GM10266 (cell line): ENCODE results near the gene PRKCSH.
A peak's percentile ranks its signal among the peaks of the same experiment; 100 is the strongest.

Source experiments
- DNase-seq: peaks from one replicate; pipeline ENCODE4 v3.0.0; 2012; ENCODE audit errors: extremely low spot score
- TF ChIP-seq, protein P1 (sequence below): IDR thresholded peaks from 2 replicates; pipeline ENCODE4 v1.5.1; 2012; ENCODE audit warnings: mild to moderate bottlenecking, low read depth; ENCODE audit not compliant: control insufficient read depth, insufficient read depth; ENCODE audit errors: missing control alignments

The PRKCSH gene

DNA sequence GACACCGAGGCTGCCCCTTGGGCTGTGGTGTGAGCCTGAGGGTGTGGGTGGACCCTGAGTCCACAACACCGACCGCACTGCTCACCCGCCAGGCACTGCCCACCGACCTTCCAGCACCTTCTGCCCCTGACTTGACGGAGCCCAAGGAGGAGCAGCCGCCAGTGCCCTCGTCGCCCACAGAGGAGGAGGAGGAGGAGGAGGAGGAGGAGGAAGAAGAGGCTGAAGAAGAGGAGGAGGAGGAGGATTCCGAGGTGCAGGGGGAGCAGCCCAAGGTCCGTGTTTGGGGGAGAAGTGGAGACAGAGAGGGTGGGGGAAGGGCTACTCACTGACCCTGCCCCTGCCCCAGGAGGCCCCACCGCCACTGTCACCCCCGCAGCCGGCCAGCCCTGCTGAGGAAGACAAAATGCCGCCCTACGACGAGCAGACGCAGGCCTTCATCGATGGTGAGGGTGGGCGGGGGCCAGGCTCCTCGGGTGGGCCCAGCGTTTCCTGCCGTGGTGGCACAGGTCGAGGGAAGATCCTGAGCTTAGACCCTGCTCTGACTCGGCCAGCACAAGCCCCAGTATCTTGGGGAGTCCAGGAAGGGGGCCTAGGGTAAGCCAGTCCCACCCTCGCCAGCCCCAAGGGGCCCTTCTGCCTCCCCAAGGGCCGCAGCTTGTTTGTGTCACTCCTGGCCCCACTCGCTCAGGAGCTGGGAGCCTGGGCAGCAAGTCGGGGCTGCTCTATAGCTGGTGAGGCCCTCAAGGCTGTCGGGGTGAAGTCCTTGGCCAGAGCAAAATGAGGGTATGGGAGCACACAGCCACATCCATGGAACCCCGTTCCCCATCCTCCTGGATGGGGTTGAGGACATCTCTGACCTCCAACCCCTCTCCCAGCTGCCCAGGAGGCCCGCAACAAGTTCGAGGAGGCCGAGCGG is 12.2 kb downstream of the PRKCSH start:
- TF ChIP-seq, protein P1, sequence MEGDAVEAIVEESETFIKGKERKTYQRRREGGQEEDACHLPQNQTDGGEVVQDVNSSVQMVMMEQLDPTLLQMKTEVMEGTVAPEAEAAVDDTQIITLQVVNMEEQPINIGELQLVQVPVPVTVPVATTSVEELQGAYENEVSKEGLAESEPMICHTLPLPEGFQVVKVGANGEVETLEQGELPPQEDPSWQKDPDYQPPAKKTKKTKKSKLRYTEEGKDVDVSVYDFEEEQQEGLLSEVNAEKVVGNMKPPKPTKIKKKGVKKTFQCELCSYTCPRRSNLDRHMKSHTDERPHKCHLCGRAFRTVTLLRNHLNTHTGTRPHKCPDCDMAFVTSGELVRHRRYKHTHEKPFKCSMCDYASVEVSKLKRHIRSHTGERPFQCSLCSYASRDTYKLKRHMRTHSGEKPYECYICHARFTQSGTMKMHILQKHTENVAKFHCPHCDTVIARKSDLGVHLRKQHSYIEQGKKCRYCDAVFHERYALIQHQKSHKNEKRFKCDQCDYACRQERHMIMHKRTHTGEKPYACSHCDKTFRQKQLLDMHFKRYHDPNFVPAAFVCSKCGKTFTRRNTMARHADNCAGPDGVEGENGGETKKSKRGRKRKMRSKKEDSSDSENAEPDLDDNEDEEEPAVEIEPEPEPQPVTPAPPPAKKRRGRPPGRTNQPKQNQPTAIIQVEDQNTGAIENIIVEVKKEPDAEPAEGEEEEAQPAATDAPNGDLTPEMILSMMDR, result no peak
- no peak for DNase-seq

DNA sequence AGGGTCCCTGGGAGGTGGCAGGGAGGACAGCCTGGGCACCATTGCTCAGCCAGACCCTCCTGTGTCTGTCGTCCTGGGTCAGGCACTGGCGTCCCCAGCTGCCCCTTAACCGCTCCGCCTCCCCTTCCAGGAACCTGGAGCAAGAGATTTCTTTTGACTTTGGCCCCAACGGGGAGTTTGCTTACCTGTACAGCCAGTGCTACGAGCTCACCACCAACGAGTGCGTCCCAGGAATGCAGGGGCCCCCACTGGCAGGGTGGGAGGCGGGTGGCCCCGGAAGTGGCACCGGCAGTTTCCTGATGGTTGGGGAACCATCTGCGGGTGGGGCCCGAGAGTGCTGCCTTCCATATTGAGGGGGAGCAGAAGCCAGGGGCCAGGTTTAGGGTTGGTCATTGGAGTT is 13.0 kb downstream of the PRKCSH start:
- TF ChIP-seq, protein P1, result no peak
- DNase-seq, result no peak

DNA sequence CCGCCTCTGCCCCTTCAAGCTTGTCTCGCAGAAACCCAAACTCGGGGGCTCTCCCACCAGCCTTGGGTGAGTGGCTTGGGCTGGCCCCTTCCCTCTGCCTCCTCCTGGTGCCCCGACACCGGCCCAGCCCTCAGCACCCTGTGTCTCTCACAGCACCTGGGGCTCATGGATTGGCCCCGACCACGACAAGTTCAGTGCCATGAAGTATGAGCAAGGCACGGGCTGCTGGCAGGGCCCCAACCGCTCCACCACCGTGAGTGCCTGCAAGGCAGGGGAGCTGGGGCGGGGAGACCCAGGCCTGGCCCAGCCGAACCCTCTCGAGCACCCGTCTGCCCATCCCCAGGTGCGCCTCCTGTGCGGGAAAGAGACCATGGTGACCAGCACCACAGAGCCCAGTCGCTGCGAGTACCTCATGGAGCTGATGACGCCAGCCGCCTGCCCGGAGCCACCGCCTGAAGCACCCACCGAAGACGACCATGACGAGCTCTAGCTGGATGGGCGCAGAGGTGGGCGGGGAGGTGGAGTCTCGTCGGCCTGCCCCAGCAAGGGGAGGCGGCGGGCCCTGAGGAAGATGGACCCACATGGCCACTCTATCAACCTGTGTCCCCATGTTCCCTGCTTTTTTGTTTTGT is 13.6 kb downstream of the PRKCSH start:
- no peak for DNase-seq
- TF ChIP-seq, protein P1, result no peak

DNA sequence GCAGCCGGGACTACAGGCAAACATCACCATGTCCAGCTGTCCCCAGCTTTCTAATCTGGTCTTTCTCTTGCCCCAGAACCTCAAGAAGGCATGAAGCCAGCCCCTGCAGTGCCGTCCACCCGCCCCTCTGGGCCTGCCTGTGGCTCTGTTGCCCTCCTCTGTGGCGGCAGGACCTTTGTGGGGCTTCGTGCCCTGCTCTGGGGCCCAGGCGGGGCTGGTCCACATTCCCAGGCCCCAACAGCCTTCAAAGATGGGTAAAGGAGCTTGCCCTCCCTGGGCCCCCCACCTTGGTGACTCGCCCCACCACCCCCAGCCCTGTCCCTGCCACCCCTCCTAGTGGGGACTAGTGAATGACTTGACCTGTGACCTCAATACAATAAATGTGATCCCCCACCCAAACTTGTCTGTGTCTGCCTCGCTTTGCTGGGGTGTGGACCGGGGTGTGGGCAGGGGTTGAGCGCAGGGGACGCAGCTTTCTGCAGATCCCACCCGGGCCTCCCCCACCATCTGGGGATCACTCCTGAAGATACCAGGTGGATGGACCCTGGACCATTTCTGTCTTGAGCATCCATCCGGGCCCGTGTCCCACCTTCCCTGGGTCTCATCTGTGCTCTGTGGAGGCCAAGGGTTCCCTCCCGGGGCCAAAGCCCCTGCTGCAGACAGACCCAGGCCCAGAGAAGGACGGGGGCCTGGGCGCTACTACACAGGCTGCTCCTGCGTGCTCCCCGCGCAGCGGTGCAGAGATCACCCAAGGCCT is 15.3 kb downstream of the PRKCSH start:
- TF ChIP-seq, protein P1, result no peak
- DNase-seq, result peak; percentile 32

DNA sequence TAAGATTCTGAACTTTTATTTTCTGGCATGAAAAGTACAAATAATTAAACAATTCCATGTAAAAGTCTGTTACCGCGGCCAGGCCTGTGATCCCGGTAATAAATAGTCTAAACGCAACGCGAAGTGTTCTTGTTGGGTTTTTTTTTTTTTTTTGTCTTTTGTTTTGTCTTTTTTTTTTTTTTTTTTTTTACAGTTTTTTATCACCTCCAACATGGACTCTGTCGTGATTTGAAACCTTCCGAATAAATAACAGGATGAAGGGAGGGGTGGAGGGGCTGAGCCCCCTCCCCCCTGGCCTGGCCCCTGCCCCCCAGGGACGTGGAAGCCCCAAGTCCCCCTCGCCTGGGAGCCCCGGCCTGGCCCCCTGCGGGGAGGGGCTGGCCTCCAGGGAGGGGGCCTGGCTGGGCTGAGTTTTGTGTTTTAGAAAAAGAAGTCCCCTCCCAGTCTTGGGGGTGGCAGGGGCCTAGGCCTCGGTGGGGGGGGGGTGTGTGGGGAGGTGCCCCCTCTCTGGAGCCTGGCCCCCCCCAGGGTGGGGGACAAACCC is 16.0 kb downstream of the PRKCSH start:
- no peak for DNase-seq
- TF ChIP-seq, protein P1, result no peak

DNA sequence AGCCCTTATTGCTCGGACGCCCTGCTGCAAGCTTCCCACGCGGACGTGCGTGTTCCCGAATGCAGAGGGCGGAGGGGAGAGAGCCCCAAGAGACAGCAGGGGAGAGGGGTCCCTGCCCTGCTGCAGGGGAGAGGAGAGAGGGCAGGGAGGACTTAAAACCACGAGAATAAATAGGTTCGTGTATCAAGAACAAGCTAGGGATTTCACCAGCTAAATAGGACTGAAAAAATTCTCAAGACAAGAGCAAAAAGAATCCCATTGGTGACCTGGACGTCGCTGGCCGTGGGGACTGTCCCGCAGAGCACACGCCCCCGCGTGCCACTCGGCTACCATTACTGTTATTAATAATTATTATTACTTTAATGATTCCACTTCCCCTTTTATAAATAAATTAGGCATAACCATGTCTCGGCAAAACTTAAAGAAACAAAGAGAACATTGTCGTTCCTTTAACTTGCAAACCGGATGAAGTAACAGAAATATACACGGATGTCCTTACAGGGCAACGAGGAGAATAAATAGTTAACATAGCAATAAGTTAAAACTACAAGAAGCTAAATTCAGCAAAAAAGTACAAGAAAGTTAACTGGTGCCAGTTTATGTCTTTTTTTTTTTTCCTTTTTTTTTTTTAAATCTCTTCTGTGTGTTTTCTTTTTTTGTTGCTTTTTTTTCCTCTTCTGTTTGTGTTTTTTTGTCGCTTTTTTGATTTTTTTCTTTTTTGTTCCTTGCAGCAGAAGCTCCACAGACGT is 16.6 kb downstream of the PRKCSH start:
- TF ChIP-seq, protein P1, result no peak
- peak; percentile 85 for DNase-seq
